ENCODE measurements around the gene PEA15.

DNA sequence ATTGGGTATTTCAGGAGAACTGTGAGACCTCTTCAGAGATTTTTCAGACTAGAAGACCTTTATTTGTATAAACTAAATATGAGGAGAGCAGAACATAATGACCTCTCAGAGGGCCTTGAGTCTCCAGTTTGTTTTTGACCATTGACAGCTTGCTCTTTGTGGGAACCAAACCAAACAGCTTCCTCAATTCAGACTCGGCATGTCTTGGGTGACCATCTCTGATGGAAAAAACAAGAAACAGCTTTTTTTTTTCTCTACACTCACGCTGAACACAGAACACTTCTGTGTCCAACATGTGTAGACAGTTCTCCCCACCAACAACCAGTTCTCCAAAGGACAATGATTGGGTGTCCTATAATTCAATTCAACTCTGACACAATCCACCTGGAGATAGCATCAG, 42.3 kb upstream of the PEA15 start:
- TF ChIP-seq POLR2AphosphoS5 (IDR thresholded peaks at IDR 0.05; ENCODE audit: low read depth, low read length), result no peak
- no peak for TF ChIP-seq TAF1 (IDR thresholded peaks at IDR 0.05; ENCODE audit: borderline replicate concordance, low read depth, low read length)
- no peak for TF ChIP-seq POLR2A (IDR thresholded peaks at IDR 0.05; ENCODE audit: low read depth, low read length)

All from GM12892 (cell line).